Activated effector memory CD4-positive, alpha-beta T cell treated with Interleukin-2 at 50 U/mL for 16 hours (primary cell): Measurements from ENCODE around the gene NTM.

Source experiments
- DNase-seq: peaks from one replicate; pipeline ENCODE4 v3.0.0-alpha.2; 2020

Gene NTM

DNA sequence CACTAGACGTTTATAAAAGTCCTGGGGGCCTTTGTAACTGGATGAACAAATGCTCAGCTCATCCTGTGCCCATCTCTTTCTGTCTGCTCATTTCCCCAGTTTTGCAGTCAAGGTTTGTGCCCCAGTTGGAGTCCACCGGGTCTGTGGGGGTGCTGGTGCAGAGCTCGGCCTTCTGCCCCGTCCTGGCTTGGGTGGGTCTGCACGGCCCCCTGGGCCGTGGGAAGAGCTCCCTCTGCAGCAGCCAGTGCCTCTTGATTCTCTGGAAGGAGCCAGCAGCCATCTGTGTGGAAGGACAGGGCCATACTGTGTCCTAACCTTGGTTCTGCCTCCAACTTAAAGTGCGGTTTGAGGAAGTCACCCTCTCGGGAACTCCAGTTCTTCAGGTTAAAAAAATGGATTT is 140.2 kb downstream of the NTM start:
- no peak for DNase-seq

GRCh38 chr11:131511794-131512193 is 141.4 kb downstream of the NTM start:
- DNase-seq, result no peak

DNA sequence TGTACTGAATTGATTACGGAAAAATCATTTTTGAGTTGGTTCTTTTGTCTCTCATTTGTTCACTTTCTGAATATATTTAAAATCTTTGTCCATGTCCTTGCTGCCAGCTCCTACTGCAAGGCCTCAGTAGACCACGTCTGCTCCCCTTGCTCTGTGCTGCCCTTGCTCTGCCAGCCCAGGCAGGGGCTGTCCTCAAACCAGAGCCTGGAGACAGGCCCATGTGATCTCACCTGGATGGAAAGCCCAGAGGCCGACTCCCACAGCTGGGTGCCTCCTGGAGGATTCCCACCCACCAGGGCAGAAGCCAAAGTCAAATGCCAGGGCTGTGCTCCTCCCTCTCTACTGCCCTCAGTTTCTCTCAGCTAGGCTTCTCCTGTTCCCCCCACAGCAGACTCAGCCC is 141.8 kb downstream of the NTM start:
- no peak for DNase-seq

GRCh38 chr11:131514062-131514461 is 143.6 kb downstream of the NTM start:
- DNase-seq, result no peak

DNA sequence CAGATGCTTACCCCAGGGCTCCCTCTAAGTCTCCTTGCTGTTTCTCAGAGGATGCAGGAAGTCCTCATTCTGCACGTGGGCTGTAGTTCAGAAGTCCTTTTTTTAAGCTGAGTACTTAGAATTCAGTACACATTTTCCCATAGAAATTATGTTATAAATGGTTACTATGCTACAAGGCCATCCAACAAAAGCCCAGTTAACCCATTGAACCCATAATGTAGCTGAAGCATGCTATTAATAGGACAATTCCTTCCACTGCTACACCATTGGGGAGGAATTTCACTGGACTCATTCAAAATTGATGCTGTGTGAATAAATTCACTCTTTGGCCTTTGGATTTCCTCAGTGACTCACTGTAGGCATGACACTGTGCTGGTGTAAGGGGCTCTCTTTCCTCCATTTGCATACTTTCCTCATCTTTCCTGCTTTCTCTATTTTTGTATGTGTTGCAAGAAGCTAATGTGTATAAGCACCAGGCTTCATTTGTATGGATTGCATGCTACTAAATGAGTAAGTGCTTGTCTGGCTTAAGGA is 148.0 kb downstream of the NTM start:
- DNase-seq, result no peak

DNA sequence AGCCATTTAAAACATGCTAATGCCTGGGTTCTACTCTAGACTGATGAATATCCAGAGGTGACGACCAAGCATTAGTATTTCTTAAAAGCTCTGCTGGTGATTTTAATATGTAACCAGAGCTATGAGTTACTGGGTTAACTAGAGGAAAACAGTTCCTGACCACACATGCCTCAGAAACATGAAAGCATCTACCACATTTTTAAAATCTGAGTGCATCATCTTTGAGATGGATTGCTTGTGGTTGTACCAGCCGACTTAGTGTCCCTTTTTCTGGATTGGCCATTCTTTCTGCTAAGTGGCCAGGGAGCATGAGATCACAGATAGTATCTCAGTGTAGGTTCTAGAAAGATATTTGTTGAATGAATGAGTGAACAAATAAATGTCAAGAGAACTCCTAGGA is 152.4 kb downstream of the NTM start:
- DNase-seq, result no peak

DNA sequence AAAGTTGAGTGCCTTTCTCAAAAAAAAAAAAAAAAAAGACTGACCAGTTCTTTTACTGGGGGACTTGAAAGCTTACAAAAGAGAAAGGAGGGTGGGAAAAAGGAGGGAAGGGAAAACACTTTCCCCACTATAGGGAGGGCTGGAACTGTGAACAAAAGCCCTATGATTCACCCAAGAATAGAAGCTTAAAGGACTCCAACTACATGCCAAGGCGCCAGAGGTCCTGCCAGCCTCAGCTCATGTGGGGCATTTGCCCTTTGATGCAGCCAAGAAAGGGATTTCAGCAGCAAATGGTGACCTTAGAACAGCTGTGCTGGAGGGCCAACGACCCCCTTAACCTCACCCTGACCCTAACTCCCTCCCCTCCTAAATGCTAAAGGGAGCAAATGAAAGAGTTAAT is 160.0 kb downstream of the NTM start:
- DNase-seq, result no peak

- no peak for DNase-seq
Observed at GRCh38 chr11:131533149-131533548, 162.7 kb downstream of the NTM start.

- no peak for DNase-seq
Observed at GRCh38 chr11:131533998-131534397, 163.6 kb downstream of the NTM start.

GRCh38 chr11:131534611-131535010 is 164.2 kb downstream of the NTM start:
- no peak for DNase-seq

- DNase-seq, result no peak
Observed at GRCh38 chr11:131536159-131536558, 165.7 kb downstream of the NTM start.

- no peak for DNase-seq
Observed at GRCh38 chr11:131537196-131537595, 166.8 kb downstream of the NTM start.

DNA sequence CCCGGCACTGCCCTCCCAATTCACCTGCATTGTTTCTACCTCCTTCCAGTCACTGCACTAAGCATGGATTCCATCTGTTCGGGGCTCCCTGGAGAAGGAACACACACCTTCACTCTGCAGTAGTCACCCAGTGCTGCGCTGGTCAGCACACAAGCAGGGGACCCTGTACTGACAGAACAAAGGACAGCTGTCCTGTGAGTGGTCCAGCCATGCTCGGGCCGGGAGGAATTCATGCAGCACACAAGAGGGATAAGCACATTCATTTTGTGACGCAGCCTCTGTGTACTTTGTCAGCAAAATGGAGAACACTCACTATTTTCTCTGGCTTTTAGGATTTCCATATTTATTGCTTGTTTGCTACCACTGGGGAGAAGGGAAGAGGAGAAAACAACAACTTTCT is 167.3 kb downstream of the NTM start:
- DNase-seq, result no peak

DNA sequence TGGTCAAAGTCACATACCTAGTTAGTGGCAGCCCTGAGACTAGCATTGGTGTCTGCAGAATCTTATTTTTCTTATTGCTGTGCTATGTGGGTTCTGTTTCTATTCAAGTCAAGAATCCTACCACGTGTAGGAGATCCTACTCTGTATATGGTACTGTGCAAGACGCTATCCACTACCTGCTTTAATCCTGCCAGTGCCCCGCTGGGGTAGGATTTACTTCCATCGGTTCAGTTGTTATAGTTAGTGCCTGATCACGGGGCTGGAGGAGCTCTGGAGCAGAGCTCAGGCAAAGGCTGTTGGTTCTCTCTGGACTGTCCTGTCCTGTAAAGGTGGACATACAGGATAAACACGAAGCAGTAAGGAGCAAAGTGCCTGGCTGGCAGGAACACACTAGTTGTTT is 167.9 kb downstream of the NTM start:
- no peak for DNase-seq

- DNase-seq, result no peak
Observed at GRCh38 chr11:131540676-131541075, 170.3 kb downstream of the NTM start.

DNA sequence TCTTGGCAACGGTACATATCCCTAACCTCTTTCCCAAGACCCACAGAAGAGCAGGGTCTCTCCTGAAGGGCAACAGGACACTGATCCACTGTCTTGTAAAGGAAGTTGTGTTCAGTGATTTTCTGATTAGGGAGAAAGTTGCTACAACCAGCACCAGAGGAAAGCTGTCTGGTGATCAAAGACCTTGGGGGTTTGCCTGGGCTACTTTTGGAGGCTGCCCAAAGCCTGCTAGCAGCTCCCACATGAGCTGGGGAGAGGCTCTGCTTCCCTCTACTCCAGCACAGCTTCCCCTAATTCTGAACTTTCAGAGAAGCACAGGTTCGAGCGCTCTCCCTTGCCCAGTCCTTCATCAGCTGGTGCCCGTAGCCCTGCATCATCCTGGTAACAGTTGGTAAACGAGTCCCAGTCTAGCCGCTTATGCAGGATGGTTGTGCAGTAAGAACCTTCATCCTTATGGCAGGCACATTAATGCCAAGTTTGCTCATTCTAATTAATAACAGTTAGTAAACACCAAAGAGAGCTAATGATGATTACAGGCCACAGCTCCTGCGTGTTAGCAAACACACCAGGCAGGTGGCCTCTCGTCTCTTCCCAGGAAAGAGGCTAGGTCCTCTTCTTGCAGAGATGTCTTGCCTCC is 173.1 kb downstream of the NTM start:
- DNase-seq, result no peak

DNA sequence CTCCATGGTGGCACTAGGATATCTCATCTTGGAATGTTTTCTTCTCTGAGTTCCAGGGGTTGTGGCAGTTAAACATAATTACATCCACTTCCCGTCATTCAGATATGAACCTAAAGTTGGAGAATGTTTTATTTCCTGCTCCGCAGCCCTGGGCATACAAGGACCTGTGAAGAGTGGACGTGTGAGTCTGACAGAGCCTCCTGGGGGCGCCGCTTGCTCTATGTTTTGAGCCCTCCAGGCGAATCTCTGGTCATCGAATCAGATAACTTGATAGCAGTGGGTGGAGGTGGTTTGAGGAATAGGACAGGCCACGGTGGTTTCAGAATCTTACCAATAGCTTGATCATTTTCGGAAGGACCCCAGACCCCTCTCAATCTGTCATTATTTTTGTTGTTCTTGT is 174.2 kb downstream of the NTM start:
- no peak for DNase-seq

GRCh38 chr11:131546218-131546895 is 175.9 kb downstream of the NTM start:
- no peak for DNase-seq

DNA sequence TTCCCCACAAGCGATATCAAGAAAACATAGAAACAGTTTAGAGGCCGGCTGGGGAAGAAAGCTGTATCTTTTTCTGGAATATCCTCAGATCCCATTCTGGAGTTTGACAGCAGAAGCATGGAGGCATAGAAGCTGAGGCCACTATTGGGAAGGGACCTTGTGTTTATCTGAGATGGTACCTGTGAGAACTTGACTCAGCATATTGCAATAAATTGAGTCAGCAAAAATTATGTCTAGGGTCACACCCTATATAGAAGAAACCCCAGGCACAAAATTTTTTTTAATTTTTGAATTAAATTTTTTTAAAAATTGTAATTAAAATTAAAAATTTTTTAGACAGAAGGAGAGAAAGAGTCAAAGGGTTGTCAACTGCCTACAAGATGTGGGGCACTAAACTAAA is 178.7 kb downstream of the NTM start:
- no peak for DNase-seq

DNA sequence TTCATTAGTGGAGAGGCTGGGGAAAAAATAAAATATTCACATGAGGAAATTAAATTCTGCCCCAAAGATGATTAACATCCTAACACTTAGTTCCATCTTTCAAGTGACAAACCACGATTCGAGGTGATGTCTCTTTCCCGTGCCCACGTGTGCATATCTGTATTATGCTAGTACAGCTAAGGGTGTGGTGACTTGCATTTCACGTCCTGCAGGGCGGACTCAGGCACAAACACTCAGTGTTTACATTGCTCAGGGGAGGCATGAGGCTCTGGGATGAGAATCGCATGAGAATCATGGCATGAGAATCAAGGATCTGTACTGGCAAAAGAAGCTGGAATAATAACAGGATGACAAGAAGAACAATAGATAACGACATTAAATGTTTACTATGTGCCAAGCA is 179.4 kb downstream of the NTM start:
- DNase-seq, result no peak

GRCh38 chr11:131560287-131560686 is 189.9 kb downstream of the NTM start:
- no peak for DNase-seq

DNA sequence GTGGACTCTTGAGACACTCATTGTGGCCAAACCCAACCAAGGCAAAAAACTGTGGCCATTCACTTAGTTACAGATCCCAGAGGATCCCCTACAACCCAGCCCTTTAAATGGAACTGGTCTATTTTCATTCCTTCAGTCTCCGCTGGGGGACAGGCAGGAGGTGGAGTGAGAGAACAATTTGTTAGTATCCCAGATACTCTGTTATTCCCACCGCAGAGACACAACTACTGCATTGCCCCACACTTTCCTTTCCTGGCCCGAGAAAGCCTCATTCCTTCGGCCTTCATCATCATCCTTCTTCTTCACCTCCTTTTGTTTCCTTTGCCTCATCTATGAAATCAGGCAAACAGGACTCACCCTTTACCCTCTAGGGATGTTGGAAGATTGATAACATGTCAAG is 191.1 kb downstream of the NTM start:
- no peak for DNase-seq

GRCh38 chr11:131561972-131562371 is 191.6 kb downstream of the NTM start:
- DNase-seq, result no peak

DNA sequence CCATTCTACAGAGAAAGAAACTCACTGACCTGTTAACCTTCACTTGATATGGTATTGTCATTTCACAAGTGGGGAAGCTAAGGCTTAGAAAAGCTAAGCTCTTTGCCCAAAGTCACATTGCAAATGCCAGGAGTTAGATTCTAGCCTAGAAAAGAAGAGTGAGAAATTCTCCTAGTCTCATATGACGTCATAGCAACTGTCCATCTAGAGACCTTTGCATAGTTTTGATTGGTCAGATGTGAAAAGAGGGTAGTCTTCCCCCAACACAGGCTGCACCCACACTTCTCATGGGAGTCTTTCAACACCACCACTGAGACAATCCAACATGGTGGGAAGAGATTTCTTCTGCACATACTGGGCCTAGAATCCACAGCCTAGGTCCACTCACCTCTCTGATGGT is 197.9 kb downstream of the NTM start:
- no peak for DNase-seq

GRCh38 chr11:131571571-131571970 is 201.2 kb downstream of the NTM start:
- no peak for DNase-seq
